GM10248 (cell line): ENCODE results near the gene TMEM245.

Experiments used
- CTCF ChIA-PET: fragments of 300-600 bp; sonication (Branson Sonifier 250); formaldehyde crosslinking; extraction: SDS; loops from one replicate; lab custom pipeline; 2021; ENCODE audit warnings: antibody characterized with exemption; lab: Yijun Ruan, JAX
- POLR2A ChIA-PET: fragments of 350-650 bp; sonication (Branson Sonifier 250); formaldehyde crosslinking; extraction: SDS; loops from one replicate; lab custom pipeline; 2020; ENCODE audit warnings: antibody characterized with exemption; lab: Yijun Ruan, JAX
- DNase-seq: peaks from one replicate; pipeline ENCODE4 v3.0.0; 2012; ENCODE audit errors: extremely low spot score
- CTCF ChIP-seq: IDR thresholded peaks from 2 replicates; pipeline ENCODE4 v1.5.1; 2012; ENCODE audit warnings: mild to moderate bottlenecking, low read depth; ENCODE audit errors: extremely low read depth, missing control alignments, control extremely low read depth

TMEM245 gene

GRCh38 chr9:109124121-109124520, 4.4 kb upstream of the TMEM245 start:
- CTCF ChIA-PET: interaction anchor here (1.2 to 1.9 kb wide), 3 partner anchors 15 to 276 kb away, joined by 3 to 7 read pairs (median 6); no protein-coding TSS in a partner anchor

GRCh38 chr9:109122726-109123621, 3.2 kb upstream of the TMEM245 start:
- TF ChIP-seq CTCF: no peak
- peak; percentile 25 for DNase-seq
- CTCF ChIA-PET: interaction anchor here (1.1 to 1.8 kb wide), 2 partner anchors 22 to 199 kb away, joined by 3 read pairs; no protein-coding TSS in a partner anchor
- POLR2A ChIA-PET: no interaction called here

More at GRCh38 chr9:109124121-109124520, 4.4 kb upstream of the TMEM245 start:
- POLR2A ChIA-PET: no interaction called here
- no peak for DNase-seq
- no peak for TF ChIP-seq CTCF

GRCh38 chr9:109121232-109121796, 1.6 kb upstream of the TMEM245 start:
- DNase-seq: no peak
- ChIA-PET POLR2A (no interaction called here), CTCF (interaction anchor here (1.1 to 1.8 kb wide), 2 partner anchors 20 to 201 kb away, joined by 3 read pairs; no protein-coding TSS in a partner anchor)
- no peak for TF ChIP-seq CTCF

- TF ChIP-seq CTCF: no peak
- POLR2A ChIA-PET: interaction anchor here (0.7 kb wide), 1 partner anchor 12 kb away, joined by 4 read pairs; no protein-coding TSS in a partner anchor
- no peak for DNase-seq
- CTCF ChIA-PET: interaction anchor here (0.9 to 3.8 kb wide), 8 partner anchors 9 to 292 kb away, joined by 3 to 25 read pairs (median 3); no protein-coding TSS in a partner anchor
Observed at GRCh38 chr9:109120204-109120789, 550 bp upstream of the TMEM245 start.

GRCh38 chr9:109118808-109119438, 824 bp downstream of the TMEM245 start:
- CTCF ChIA-PET: interaction anchor here (1.0 to 3.8 kb wide), 8 partner anchors 10 to 293 kb away, joined by 3 to 25 read pairs (median 4); no protein-coding TSS in a partner anchor
- TF ChIP-seq CTCF: no peak
- POLR2A ChIA-PET: interaction anchor here (0.6 kb wide), 1 partner anchor 105 kb away, joined by 3 read pairs; no protein-coding TSS in a partner anchor
- DNase-seq: no peak
